Heart left ventricle (tissue), 13 donors: Measurements from ENCODE around the gene CACNA1D.

Source experiments
- POLR2A ChIP-seq, 2 donors: fragments of 450-650 bp; IDR thresholded peaks; one replicate each; pipeline ENCODE4 v1.6.1; 2017; ENCODE audit warnings: antibody characterized with exemption in 2 of 2, mild to moderate bottlenecking in 2 of 2, moderate library complexity in 2 of 2
- TF ChIP-seq, protein P1 (sequence below), 12 donors: fragments of 200-600 bp; sonication (generic) in 4 of 12; IDR thresholded peaks; one replicate each; pipeline versions ENCODE4 v1.5.0 to v1.8.0; 2018 to 2022; ENCODE audit warnings: antibody characterized with exemption in 12 of 12, mild to moderate bottlenecking in 5 of 12
- donor health status: ischemic (EF 13 %, LVEDD 7.1; RV severe dilation, severe dysfunction).
- donor health status: DM: no; HTN: yes; CAD: no.
- donor health status: DM: no; HTN: no; CAD: no.
- donor health status: ischemic (EF 25% LVEDD 6.9; RV normal size, moderate dysfunction).
- donor health status: ischemic (EF 25% LVEDD 5.7; RV mildly dilated, moderate dysfunction).
- donor health status: ischemic (EF 35%, LVEDD 5.7; RV mildly dilated, moderate dysfunction).
- donor health status: nonischemic (EF 11% LVEDD 7.7; RV severe dilation, severe dysfunction).
- donor health status: DM: yes; HTN: yes; CAD: no.
- donor health status: PGD.
- donor health status: ischemic (EF 29% LVEDD 5.4; RV normal size, mild dysfunction).
- donor health status: nonischemic (EF 23%, LVEDD 6.1; RV moderate dilation, normal function).

GRCh38 chr3:53599771-53600170, 105.4 kb downstream of the CACNA1D start:
- no peak for TF ChIP-seq POLR2A (IDR thresholded peaks at IDR 0.05)
- TF ChIP-seq, protein P1, sequence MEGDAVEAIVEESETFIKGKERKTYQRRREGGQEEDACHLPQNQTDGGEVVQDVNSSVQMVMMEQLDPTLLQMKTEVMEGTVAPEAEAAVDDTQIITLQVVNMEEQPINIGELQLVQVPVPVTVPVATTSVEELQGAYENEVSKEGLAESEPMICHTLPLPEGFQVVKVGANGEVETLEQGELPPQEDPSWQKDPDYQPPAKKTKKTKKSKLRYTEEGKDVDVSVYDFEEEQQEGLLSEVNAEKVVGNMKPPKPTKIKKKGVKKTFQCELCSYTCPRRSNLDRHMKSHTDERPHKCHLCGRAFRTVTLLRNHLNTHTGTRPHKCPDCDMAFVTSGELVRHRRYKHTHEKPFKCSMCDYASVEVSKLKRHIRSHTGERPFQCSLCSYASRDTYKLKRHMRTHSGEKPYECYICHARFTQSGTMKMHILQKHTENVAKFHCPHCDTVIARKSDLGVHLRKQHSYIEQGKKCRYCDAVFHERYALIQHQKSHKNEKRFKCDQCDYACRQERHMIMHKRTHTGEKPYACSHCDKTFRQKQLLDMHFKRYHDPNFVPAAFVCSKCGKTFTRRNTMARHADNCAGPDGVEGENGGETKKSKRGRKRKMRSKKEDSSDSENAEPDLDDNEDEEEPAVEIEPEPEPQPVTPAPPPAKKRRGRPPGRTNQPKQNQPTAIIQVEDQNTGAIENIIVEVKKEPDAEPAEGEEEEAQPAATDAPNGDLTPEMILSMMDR (IDR thresholded peaks at IDR 0.05), result no peak
